GM12801 (cell line): ENCODE measurements around the gene MPND.

Experiments
- TF ChIP-seq, protein P1 (sequence below): IDR thresholded peaks from one replicate; pipeline ENCODE4 v1.5.1; 2011; ENCODE audit warnings: control low read depth; ENCODE audit not compliant: insufficient read length; ENCODE audit errors: extremely low read depth

The MPND gene

DNA sequence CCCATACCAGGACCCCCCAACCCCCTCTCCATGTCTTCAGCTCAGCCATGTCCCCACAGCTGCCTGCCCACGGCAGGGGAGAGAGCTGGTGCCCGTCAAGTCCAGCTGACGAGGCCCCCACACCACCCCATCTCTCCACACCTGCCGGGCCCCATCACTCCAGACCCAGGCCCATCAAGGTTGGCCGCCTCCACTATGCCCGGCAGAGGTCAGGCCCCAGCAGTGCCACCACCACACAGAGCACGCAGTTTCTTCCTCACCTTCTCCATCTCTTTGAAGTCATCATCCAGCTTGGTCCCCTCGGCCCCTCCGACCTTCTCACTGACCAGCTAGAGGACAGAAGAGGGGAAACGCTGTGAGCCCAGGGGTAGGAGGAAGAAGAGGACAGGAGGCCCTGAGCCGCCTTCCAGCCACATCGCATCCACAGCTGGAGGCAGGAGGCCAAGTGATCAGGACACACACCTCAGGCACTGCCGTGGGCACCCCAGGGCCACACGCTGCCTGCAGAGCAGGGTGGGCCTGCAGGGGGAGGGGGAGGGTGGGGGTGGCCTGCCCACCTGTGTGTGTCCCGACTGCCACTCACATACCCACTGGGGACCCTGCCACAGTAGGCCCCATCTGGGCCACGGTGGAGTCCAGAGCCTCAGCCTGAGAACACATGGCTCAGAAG lies 23.4 kb downstream of the MPND start:
- TF ChIP-seq, protein P1, sequence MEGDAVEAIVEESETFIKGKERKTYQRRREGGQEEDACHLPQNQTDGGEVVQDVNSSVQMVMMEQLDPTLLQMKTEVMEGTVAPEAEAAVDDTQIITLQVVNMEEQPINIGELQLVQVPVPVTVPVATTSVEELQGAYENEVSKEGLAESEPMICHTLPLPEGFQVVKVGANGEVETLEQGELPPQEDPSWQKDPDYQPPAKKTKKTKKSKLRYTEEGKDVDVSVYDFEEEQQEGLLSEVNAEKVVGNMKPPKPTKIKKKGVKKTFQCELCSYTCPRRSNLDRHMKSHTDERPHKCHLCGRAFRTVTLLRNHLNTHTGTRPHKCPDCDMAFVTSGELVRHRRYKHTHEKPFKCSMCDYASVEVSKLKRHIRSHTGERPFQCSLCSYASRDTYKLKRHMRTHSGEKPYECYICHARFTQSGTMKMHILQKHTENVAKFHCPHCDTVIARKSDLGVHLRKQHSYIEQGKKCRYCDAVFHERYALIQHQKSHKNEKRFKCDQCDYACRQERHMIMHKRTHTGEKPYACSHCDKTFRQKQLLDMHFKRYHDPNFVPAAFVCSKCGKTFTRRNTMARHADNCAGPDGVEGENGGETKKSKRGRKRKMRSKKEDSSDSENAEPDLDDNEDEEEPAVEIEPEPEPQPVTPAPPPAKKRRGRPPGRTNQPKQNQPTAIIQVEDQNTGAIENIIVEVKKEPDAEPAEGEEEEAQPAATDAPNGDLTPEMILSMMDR: no peak

DNA sequence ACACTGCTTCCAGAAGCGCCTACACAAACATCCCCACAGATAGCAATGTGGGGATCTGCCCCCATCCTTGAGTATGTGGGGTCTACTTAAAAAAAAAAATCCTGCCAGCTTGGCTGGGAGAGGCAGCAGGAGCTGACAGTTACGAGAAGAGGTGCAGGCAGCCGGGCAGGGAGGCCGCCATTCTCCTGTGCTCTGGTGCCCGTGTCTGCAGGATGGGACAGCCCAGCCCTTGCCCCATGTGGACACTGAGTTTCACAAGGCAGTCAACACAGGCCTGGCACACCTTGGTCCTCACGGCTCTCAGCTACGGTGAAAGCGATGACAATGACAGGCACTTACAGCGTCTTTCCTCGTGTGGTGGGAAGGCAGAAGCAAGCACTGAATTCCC lies 24.0 kb downstream of the MPND start:
- TF ChIP-seq, protein P1: no peak

DNA sequence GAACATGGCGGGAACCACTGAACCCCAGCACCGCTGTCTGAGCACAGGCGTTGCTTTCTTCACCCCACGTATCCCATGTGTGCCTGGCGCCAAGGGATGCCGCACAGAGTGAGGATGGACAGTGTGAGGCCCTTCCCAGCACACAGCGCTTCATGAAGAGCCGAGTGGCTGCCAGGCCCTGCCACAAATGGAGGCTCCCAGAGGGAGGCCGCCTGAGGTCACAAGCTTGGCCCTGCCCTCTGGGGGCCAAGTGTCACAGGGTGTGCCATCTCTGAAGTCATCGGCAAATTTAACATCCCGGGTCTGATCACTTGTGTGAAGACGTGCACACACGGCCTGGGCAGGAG lies 24.4 kb downstream of the MPND start:
- TF ChIP-seq, protein P1: no peak

DNA sequence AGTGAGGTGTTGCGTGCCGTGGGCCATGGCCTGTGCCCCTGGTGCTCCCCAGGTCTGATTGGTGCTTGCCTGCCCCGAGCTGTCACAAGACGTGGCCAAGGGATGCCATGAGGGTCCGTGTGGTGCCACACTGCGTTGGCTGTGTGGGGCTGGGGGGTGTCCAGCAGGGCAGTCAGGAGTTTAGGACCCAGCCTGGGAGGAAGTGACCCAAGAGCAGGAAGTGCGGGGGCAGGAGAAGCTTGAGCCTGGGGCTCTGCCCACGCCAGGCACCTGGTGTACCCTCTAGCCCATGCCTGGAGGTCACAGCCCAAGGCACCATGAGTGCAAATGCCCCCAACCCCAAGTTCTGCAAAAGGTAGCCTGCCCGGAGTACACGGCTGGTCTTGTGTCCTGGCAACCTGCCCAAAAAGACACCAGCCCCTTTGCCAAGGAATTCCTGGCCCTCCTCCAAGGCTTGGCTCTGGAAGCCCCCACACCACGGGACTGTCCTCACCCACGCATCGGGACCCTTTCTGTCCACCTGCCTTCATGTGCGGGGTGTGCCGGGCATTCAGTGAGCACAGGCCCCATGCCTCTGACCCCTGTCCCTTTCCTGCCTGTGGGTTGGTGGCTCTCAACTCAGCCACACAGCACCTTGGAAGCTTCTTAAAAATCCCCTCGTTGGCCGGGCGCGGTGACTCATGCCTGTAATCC lies 24.9 kb downstream of the MPND start:
- TF ChIP-seq, protein P1: no peak

DNA sequence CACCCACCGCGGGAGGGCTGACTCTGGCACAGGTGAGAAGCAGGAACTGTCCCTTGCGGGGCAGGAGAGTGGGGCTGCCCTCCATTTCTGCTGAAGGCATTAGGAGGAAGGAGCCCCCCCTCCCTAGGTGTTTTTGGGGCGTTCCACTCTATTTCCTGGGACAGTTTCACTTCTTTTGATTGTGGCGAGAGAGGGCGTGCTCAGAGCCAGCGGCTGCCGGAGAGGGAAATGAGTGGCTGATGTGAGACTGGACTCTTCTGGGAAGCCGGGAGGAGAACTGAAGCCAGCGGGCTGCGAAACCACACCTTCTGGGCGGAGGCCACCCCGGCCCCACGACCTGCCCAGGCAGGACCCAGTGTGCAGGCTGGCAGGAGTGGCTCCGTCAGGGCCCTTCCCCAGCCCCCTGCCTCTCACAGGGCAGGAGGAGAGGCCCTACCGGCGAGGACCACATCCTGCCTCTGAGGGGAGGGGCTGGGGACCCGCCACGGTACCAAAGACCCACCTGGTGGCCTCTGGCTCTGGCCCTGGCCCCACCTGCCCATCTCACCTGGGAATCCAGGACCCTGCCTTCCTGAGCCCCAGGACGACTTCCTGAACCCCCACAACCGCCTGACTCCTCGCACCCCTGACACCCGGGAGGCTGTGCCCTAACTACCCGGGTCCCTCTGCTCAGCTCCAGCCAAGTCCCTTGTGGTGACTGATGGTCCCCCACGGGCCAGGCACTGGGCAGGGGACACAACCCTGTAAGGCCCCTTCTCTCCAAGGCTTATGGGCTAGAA lies 25.9 kb downstream of the MPND start:
- TF ChIP-seq, protein P1: no peak

DNA sequence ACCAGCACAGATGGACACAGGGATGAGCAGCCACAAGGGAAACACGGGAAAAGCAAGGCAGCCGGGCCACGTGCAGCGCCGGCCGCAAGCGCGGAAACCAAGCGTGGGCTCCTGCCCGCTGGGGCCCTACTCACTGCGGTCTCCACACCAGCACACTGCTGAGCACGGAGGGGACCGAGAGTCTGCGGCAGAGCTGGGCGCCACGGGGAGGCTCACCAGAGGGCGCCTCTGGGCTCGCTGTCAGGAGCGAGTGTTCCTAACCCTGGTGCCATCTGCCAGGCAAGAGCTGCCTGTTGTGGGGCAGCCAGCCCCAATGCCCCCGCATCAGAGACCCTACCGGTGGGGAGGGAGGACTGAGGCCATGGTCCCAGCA lies 26.5 kb downstream of the MPND start:
- TF ChIP-seq, protein P1: no peak

DNA sequence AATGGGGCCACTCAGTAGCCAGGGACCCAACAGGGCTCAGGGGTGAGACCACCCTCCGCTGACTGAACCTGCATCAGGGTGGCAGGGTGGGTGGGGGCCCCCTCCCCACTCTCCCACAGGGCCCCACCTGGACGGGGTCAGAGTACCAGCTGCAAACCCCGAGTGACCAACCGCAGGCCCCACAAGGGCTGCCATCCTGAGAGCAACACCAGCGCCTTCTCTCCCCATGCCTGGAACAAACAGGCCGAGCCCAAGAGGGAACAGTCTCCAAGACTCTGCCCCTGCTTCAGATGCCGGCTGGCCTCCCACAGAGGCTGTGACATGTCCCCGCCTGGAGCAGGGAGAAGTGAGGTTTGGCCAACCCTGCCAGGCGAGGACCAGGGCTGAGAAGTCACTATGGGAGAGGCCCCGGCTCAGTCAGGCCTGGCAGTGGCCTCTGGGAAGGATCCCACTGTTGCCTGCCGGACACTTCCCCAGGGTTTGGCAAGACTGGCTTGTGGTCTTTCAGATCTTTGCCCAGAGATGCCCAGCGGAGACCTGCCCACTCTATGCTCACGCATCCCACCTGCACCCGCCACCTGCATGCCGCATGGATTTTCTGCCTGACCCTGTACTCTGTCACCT lies 27.2 kb downstream of the MPND start:
- TF ChIP-seq, protein P1: no peak
